ENCODE measurements around the gene FLYWCH1.

The FLYWCH1 gene

DNA sequence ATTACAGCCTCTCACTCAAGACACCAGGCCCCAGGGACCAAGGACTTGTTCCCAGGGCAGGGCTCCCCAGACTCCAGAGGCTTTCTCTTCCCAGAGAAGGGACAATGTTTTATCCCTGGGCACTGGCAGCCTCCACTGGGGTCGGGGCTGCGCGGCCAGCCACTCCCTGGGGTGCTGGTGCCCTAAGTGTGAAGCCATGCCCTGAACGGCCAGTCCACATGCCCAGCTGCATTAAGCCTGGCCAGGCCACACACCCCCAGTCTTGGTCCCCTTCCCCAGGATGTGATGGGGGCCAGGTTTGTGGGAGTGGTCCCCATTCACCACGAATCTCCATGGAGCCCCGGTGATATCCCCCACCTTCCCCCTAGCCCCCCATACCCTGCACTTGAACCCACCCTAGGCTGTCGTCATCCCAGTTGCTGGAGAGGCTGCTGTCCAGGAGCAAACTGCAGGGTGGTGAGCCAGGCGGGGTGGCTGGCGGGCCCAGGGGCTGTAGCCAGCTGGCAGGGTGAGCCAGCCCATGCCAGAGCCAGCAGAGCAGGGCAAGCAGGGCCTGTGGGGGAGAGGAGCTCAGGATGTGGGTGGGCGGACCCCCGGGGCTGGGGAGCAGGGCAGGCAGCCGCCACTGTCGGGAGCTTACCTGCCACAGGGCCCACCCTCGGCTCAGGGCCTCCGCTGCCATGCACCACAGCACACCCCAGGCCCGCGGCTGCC lies 62.0 kb downstream of the FLYWCH1 start:
- TF ChIP-seq TAF1 (IDR thresholded peaks at IDR 0.05; ENCODE audit: borderline replicate concordance, insufficient read depth, low read length) = no peak
- TF ChIP-seq POLR2AphosphoS5 (IDR thresholded peaks at IDR 0.05; ENCODE audit: low read depth, low read length) = no peak
- TF ChIP-seq SIN3A (IDR thresholded peaks at IDR 0.05; ENCODE audit: borderline replicate concordance, insufficient read depth, low read length) = no peak
- TF ChIP-seq, protein P1, sequence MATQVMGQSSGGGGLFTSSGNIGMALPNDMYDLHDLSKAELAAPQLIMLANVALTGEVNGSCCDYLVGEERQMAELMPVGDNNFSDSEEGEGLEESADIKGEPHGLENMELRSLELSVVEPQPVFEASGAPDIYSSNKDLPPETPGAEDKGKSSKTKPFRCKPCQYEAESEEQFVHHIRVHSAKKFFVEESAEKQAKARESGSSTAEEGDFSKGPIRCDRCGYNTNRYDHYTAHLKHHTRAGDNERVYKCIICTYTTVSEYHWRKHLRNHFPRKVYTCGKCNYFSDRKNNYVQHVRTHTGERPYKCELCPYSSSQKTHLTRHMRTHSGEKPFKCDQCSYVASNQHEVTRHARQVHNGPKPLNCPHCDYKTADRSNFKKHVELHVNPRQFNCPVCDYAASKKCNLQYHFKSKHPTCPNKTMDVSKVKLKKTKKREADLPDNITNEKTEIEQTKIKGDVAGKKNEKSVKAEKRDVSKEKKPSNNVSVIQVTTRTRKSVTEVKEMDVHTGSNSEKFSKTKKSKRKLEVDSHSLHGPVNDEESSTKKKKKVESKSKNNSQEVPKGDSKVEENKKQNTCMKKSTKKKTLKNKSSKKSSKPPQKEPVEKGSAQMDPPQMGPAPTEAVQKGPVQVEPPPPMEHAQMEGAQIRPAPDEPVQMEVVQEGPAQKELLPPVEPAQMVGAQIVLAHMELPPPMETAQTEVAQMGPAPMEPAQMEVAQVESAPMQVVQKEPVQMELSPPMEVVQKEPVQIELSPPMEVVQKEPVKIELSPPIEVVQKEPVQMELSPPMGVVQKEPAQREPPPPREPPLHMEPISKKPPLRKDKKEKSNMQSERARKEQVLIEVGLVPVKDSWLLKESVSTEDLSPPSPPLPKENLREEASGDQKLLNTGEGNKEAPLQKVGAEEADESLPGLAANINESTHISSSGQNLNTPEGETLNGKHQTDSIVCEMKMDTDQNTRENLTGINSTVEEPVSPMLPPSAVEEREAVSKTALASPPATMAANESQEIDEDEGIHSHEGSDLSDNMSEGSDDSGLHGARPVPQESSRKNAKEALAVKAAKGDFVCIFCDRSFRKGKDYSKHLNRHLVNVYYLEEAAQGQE (IDR thresholded peaks at IDR 0.05; ENCODE audit: insufficient read depth in 1 of 2, low read depth in 2 of 2, low read length in 2 of 2) = no peak
- TF ChIP-seq FOXP2 (optimal IDR thresholded peaks at IDR 0.05; ENCODE audit: borderline replicate concordance, extremely low read depth, extremely low read length, insufficient read depth) = no peak

DNA sequence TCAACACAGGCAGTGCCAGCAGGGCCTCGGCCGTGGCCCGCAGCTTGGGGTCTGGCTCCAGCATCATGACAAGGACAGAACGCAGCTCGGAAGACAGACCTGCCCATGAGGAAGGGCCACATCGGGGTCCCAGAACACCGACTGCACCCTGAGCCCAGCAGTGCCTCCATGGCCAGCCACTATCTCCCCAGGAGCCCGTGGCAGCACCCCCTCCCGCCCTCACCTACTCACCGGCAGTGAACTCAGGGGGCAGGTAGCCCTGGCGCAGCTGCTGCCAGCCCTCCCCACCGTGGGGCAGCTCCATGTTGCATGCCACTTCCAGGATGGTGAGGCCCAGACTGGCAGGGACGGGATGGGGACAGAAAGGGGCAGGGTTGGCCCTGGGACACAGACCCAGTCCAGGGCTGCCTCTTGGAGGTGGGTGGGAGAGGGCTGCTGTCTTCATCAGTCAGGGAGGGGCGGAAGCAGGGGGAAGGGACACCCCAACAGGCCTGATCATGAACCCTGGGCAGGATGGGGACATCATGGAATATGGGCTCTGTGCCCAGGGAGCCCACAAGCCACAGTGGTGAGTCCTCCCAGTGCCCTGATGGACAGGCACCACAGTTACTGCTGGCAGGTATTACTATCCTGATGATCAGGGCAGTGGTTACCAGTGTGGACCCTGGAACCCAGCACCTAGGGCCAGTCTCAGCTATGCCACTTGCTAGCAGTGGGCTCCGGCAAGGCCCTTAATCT lies 62.8 kb downstream of the FLYWCH1 start:
- TF ChIP-seq, protein P1 (IDR thresholded peaks at IDR 0.05; ENCODE audit: insufficient read depth in 1 of 2, low read depth in 2 of 2, low read length in 2 of 2) = no peak
- no peak for TF ChIP-seq SIN3A (IDR thresholded peaks at IDR 0.05; ENCODE audit: borderline replicate concordance, insufficient read depth, low read length)
- no peak for TF ChIP-seq FOXP2 (optimal IDR thresholded peaks at IDR 0.05; ENCODE audit: borderline replicate concordance, extremely low read depth, extremely low read length, insufficient read depth)
- no peak; the same call in 1 of the 2 replicates for TF ChIP-seq POLR2AphosphoS5 (IDR thresholded peaks at IDR 0.05; ENCODE audit: low read depth, low read length)
- no peak for TF ChIP-seq TAF1 (IDR thresholded peaks at IDR 0.05; ENCODE audit: borderline replicate concordance, insufficient read depth, low read length)

DNA sequence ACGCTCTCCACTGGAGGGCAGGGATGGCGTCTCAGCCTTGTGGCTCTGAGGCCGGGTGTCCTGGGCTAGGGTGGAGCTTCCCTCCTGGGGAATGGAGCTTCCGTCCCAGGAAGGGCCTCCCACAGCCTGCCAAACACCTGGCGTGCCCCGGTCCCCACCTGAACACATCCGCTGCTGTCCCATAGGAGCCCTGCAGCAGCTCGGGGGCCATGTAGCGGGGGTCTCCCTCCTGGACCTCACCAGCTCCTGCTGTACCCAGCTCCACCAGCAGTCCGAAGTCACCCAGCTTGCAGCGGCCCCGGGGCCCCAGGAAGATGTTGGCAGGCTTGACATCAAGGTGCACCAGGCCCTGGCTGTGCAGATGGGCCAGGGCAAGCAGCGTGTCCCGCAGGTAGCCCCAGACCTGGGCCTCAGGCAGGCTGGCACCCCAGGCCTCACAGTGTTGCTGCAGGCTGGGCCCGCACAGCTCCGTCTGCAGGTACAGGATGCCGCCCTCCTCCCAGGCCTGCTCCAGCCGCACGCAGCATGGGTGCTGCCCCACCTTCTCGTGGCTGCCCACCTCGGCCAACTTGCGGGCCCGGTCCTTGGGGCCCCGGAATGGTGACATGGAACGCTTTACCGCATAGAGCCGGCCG lies 63.5 kb downstream of the FLYWCH1 start:
- TF ChIP-seq TAF1 (IDR thresholded peaks at IDR 0.05; ENCODE audit: borderline replicate concordance, insufficient read depth, low read length) (no peak), SIN3A (IDR thresholded peaks at IDR 0.05; ENCODE audit: borderline replicate concordance, insufficient read depth, low read length) (no peak), FOXP2 (optimal IDR thresholded peaks at IDR 0.05; ENCODE audit: borderline replicate concordance, extremely low read depth, extremely low read length, insufficient read depth) (no peak)
- TF ChIP-seq, protein P1 (IDR thresholded peaks at IDR 0.05; ENCODE audit: insufficient read depth in 1 of 2, low read depth in 2 of 2, low read length in 2 of 2) = no peak

DNA sequence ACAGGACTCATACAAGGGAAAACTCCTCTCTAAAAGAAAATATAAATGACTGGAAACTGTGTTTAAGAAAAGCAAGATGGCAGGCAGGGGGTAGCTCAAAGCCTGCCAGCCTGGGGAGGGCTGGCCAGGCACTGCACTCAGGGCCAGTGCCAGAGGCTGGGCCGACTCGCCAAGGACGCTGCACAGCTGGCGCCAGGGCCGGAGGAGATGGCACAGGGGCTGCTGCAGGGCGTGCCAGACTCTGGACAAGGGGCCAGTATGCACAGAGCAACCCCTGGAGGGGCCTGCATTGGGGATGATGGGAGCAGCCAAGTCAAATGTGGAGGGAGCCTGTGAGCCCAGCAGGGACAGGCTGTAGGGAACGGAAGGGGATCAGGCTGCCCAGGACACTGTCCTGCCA lies 64.5 kb downstream of the FLYWCH1 start:
- TF ChIP-seq TAF1 (IDR thresholded peaks at IDR 0.05; ENCODE audit: borderline replicate concordance, insufficient read depth, low read length) (no peak), POLR2AphosphoS5 (IDR thresholded peaks at IDR 0.05; ENCODE audit: low read depth, low read length) (no peak), FOXP2 (optimal IDR thresholded peaks at IDR 0.05; ENCODE audit: borderline replicate concordance, extremely low read depth, extremely low read length, insufficient read depth) (no peak), SIN3A (IDR thresholded peaks at IDR 0.05; ENCODE audit: borderline replicate concordance, insufficient read depth, low read length) (no peak)

DNA sequence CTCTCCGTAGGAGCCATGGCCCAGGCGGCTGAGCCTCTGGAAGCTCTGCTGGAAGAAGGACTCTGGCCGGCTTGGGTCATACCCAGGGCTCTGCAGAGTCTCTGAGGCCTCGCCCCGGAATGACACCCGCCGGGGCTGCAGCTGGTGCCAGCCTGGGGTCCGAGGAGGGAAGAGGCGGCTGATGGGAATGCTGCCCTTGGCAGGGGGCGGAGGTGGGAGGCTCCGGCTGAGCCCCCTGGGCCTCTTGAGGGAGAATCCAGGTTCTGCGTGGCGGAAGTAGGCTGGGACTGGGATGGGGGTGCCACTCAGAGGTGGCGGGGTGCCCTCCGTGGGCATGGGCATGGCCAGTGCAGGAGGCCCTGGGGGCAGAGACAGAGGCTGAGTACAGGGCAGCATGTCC lies 64.9 kb downstream of the FLYWCH1 start:
- TF ChIP-seq, protein P1 (IDR thresholded peaks at IDR 0.05; ENCODE audit: insufficient read depth in 1 of 2, low read depth in 2 of 2, low read length in 2 of 2) = no peak
- TF ChIP-seq POLR2AphosphoS5 (IDR thresholded peaks at IDR 0.05; ENCODE audit: low read depth, low read length) (no peak), TAF1 (IDR thresholded peaks at IDR 0.05; ENCODE audit: borderline replicate concordance, insufficient read depth, low read length) (no peak), FOXP2 (optimal IDR thresholded peaks at IDR 0.05; ENCODE audit: borderline replicate concordance, extremely low read depth, extremely low read length, insufficient read depth) (no peak), SIN3A (IDR thresholded peaks at IDR 0.05; ENCODE audit: borderline replicate concordance, insufficient read depth, low read length) (no peak)

Data from PFSK-1 (cell line).